Measurements from ENCODE around the gene KLHL33.
"Not testable (repeated sequence)": the region's sequence is repeated elsewhere in the genome, so short reads cannot be mapped to it uniquely, and the experiment has no call there.

DNA sequence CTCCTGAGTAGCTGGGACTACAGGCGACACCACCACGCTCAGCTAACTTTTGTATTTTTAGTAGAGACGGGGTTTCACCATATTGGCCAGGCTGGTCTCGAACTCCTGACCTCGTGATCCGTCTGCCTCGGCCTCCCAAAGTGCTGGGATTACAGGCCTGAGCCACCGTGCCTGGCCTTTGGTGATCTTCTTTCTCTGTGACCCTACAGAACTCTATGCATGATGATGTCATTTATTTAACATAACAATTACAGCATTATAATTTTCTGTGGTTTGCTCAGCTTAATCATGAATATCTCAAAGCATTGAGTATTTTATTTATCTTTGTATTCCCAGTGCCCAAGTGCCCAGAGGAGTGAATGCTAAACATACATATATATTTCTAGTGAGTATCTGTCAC, 16.9 kb upstream of the KLHL33 start:
- TF ChIP-seq, protein P1, sequence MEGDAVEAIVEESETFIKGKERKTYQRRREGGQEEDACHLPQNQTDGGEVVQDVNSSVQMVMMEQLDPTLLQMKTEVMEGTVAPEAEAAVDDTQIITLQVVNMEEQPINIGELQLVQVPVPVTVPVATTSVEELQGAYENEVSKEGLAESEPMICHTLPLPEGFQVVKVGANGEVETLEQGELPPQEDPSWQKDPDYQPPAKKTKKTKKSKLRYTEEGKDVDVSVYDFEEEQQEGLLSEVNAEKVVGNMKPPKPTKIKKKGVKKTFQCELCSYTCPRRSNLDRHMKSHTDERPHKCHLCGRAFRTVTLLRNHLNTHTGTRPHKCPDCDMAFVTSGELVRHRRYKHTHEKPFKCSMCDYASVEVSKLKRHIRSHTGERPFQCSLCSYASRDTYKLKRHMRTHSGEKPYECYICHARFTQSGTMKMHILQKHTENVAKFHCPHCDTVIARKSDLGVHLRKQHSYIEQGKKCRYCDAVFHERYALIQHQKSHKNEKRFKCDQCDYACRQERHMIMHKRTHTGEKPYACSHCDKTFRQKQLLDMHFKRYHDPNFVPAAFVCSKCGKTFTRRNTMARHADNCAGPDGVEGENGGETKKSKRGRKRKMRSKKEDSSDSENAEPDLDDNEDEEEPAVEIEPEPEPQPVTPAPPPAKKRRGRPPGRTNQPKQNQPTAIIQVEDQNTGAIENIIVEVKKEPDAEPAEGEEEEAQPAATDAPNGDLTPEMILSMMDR (IDR thresholded peaks at IDR 0.05; ENCODE audit: extremely low read depth in 1 of 2, insufficient read depth in 1 of 2, low read depth in 1 of 2, low read length in 2 of 2), result not testable (repeated sequence)
- not testable (repeated sequence) for TF ChIP-seq EZH2 (IDR thresholded peaks at IDR 0.05; ENCODE audit: borderline replicate concordance, low read depth, low read length, severe bottlenecking); MYC (IDR thresholded peaks at IDR 0.05; ENCODE audit: low read depth, low read length); POLR2AphosphoS5 (IDR thresholded peaks at IDR 0.05; ENCODE audit: insufficient read depth, low read depth, low read length); POLR2A (IDR thresholded peaks at IDR 0.05; ENCODE audit: low read depth, low read length); FOS (IDR thresholded peaks at IDR 0.05; ENCODE audit: borderline replicate concordance, insufficient read depth, low read length); JUN (IDR thresholded peaks at IDR 0.05; ENCODE audit: borderline replicate concordance, insufficient read depth, insufficient read length, low read depth)
- TF ChIP-seq, protein P2, sequence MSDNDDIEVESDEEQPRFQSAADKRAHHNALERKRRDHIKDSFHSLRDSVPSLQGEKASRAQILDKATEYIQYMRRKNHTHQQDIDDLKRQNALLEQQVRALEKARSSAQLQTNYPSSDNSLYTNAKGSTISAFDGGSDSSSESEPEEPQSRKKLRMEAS (IDR thresholded peaks at IDR 0.05; ENCODE audit: insufficient read depth, insufficient read length), result not testable (repeated sequence)
